Activated CD4-positive, alpha-beta T cell treated with anti-CD3 and anti-CD28 coated beads, Interleukin-2, amount 50 U/mL, for 4 hours (primary cell): ENCODE measurements around the gene MYH9.

Experiments
- DNase-seq, 2 experiments: peaks; one replicate each; pipeline ENCODE4 v3.0.0-alpha.2; 2020

The MYH9 gene

DNA sequence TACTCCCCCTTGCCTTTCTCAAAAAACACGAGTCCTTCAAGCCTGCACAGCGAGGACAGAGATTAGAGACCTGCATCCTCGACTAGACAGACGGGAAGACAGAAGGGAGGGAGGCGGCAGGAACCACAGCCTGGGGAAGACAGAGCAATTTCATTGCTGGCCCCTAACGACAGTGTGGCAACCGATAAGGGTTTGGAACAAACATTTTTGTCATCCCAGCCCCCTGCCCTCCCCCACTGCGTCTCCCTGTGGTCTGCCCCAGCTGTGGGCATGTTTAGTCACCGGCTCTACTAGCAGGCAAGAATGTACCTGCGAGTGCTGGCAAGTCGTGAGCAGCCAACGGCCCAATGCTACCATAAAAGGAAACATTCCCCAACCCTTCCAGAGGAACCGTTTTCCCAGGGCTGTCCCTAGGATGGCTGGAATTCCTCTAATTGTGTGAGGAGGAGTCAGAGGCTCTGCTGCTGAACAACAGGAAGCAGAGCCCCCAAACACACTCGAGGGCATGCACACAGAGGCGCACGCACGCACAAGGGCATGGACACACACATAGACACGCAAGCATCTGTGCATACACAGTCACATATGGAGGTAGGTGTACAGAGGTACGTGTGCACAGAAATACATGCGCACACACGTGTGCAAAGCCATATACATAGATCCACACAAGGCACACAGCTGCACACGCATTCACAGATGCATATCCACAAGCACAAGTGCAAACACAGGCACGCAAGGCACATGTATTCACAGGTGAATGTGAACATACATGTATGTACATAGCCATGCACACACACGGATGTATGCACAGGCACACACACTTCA is 58.3 kb downstream of the MYH9 start:
- DNase-seq, result peak; percentile 82 to 85

DNA sequence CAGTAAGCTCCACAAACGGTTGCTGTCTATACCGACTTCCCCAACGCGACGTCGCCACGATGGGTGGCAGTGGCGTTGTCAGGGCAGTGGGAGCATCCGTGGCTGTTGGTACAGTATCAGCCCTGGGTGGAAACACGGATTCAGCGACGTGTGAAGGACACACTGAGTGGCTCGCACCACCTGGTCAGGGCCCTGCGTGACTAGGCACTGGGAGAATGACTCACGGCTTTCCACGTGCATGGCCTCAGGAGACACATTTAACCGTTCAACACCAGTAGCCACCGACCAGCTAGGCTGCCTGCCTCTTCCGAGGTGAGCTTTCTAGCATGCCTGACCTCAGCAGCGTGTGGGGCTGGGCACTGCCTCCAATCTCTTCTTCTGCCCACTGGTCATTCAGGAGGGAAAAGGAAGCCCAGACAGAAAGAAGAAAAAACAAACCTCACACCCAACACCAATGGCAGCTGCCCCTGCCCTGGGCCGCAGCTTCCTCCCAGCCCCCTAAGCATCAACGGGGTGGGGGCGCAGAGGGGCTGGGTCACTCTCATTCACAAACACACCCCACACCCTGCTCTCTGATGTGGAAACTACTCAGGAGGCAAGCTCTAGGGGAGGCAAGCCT is 59.0 kb downstream of the MYH9 start:
- peak in 1 of 2 experiments; percentile 25 for DNase-seq

DNA sequence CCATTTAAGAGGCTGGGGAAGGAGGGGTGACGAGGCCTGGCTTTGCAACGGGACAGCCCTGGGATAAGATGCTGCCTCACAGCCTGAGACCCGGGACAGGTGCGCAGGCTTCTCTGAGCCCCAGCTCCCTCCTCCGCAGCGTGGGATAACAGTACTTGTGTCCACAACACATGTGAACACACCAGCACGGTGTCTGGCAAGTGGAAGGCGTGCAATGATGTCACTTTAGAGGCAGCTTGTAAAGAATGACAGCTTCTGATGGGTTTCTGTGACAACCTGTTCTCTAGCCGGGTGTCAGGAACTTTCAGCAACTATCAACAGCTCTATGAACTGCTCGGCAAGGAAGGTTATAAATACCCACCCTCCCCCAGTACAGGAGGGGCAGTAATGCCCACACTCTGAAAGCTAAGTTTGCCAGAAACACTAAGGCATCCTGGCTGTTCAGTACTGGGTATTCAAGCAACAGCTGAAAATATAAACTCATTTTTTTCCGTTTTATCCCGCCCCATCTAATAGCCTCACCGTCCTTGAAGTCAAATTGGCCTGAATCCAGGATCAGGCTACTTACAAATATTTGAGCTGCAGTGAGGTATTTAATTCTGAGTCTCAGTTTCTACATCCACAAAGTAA is 59.7 kb downstream of the MYH9 start:
- DNase-seq, result no peak

DNA sequence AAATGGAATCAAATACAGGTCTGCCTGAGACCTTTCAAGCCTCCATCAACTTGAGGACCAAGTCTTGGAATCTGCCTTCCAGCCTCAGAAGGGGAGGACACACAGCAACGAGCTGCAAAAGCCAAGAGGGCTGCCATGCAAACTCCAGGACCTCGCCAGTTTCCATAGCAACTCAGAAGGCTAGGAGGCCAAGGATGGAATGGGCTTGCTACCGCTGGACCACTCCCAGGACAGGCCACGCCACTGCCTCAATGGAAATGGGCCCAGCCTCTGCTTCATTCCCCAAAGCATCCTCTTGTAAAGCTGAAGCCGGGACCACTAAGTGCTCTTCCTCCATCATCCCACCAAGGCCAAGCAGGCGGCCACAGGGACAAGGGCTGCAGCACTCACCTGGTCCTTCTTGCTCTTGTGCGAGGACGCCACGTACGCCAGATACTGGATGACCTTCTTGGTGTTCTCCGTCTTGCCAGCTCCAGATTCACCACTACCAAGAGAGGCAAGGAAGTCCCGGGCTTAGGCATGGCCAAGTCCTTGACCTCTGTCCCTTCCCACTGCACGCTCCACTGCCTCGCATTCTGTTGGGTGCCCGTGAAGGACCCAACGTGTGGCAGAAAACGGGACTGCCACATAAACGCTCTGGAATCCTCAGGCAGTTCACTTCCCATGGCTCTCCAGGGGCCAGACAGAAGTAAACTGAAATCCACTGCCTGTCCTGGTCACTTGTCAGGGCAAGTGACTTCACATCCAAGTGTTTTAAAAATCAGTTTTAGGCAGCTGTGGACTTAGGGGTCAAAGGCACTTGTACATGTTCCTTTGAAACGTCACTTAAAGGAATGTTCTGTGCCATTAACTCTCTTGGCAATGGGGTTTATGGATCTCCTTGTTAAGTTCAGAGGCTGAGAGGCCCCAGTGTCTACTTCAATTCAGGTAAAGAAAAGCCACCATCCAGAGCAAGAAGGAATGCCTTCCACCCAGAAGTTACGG is 61.3 kb downstream of the MYH9 start:
- no peak for DNase-seq

DNA sequence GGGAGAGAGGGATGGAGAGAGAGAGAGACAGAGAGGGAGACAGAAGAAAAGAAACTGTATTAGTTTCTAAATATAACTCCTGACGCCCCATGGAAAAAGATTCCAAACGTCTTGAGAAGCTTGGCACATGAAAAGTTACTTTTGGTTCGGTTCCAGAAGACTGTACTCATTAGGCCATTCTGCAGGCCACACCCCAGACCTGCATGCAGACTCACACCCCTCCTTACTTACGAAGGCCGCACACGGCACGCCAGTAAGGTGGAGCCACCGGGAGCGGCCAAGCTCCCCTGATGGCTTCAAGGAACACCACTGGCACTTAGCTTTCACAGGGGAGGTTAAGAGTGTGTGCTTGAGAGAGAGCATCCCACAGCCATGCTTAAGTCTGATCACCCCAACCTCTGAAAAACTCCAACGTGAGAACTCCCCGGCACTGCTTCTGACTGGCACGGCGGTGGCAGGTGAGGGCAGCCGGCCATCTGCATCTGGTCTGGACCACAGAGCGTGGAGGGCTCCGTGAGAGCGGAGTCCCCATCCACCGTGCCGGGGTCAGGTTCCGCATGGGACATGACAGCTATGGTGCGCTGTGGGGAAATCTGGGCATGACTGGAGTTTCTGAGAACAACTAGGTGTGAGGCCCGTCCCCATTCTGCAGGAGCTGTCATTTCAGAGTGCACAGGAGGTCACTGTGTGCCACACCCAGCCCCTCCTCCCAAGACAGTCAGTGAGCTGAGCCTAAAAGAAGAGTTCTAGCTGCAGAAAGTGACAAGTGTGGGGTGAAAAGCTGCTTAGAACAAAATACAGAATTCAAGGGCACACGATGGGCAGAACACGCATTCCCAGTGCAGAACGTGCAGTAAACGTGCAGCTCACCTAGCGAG is 62.4 kb downstream of the MYH9 start:
- no peak for DNase-seq

DNA sequence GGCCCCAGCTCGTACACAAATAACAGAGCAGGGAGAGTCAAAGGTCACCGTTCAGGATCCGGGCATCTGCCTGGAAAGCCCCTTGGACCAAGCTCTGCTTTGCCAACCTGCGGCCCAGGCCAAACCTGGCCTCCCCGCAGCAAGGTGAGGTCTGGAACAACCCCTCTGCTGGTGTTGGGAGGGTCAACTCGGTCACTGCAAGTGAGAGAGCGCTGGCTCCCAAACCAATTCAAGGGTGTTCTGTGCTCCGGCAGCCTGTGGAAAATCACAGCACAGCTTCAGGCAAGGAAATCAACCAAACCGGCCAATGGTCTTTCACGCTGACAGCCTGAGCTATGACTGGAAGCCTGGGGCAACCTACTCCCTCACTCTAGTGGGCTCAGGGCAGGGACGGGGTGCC is 63.4 kb downstream of the MYH9 start:
- no peak for DNase-seq

DNA sequence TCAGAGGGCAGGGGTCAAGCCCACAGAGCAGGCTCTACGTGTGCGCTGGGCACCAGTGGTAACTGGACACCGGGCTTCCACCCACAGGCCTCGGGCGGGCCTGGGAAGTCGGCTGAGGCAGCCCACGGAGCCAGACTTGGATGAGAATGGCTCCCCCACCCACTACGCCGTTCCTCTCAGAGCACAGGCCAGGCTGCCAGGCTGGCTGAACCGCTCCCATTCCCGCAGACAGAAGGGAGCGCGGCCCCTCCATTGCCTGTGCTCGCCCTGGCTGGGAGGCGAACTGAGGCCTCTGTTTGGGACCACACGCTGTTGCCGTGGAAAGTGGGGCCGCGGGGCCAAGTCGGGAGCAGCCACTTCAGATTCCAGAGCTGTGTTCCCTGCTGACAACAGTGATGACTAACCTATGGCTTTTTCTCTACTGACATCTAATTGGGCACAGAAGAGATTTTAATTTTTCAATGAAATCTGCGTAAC is 63.9 kb downstream of the MYH9 start:
- DNase-seq, result no peak

DNA sequence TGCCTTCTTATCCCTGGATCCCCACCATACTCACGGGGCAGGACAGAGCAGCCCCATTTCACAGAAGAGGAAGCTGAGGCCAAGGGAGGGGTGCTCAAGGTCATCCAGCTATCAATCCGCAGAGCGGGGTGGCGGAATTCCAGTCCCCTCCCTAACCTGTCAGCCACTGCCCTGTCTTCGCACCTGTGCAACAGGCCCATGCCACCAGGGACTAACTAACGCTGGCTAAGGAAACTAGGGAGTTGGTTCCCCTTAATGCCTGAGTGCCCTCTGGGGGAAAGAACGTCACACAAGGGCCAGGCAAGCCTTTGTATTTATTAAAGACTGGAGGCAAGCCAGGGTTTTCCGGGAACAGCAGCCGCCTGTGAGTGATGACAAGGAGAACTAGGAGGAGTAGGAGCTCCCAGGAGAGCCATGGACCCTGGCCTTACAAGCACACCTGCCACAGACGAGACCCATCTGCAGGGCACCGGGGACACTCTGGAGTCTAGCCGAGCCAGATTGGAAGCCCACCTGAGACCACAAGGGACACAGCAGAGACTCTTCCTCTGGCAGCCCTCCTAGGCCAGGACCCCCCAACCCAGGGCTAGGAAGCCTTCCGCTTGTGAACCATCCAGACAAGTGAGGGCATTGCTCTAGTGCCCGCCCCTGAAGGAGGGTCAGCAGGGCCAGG is 64.4 kb downstream of the MYH9 start:
- no peak for DNase-seq

DNA sequence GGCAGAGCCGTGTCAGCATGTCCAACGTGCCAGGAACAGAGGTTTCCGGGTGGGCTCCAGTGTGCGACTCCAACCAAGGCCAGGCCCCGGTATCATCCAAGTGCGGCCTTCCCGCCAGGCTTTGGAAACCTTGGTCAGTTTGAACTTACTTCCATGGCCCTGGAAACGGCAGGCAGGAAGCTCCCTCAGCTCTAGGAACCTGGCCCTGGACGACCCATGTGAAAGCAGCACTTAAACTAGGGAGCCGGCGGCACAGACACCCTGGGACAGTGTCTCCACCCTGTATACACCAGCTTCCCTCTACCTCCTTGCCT is 65.2 kb downstream of the MYH9 start:
- DNase-seq, result no peak

DNA sequence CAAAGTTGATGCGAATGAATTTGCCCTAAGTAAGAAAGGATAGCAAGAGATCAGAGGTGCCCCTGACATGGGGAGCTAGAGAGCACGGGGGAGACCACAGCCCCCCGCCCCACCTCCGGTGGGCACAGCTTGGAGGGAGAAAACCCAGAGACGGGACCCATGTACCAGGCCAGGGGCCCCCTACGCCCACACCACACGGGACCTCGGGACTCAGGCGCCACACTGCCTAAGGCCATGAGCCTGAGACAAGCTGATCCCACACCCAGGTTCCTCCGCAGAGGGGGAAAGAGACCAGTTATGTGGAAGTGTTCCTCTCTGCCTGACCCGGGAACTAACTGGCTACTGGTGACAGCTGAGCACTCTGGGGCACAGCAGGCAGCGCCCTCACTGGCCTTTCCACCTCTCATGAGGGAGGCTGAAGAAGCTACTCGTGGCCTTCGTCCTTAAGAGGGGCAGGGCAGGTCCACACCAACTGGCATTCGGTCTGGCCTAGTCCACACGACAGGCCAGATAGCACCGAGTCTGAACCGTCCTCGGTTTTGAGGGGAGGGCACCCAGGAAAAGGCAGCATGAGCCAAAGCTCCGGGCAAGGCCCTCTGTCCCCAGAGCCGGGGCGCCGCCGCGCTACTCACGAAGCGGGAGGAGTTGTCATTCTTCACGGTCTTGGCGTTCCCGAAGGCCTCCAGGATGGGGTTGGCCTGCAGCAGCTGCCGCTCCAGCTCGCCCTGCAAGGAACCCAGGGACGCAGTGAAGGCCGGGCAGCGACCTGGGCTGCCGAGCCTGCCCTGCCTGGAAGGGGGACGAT is 65.8 kb downstream of the MYH9 start:
- no peak for DNase-seq

DNA sequence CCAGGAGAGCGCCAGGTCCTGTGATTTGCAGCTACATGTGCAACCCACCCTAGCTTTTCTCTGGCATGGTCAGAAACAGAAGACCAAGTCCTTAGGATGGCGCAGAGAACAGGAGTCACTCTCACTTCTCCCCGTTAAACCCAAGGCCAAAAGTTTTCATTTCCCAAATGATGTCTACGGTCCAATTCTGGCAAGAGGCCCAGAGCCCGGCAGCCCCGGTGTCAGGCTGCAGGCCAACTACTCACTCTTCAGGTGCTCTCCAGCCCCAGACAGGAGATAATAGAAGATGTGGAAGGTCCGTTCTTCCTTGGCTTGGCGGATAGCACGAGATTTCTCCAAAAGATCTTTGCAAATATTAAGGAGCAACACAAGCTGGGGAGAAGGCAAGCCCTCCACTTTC is 67.2 kb downstream of the MYH9 start:
- DNase-seq, result no peak

DNA sequence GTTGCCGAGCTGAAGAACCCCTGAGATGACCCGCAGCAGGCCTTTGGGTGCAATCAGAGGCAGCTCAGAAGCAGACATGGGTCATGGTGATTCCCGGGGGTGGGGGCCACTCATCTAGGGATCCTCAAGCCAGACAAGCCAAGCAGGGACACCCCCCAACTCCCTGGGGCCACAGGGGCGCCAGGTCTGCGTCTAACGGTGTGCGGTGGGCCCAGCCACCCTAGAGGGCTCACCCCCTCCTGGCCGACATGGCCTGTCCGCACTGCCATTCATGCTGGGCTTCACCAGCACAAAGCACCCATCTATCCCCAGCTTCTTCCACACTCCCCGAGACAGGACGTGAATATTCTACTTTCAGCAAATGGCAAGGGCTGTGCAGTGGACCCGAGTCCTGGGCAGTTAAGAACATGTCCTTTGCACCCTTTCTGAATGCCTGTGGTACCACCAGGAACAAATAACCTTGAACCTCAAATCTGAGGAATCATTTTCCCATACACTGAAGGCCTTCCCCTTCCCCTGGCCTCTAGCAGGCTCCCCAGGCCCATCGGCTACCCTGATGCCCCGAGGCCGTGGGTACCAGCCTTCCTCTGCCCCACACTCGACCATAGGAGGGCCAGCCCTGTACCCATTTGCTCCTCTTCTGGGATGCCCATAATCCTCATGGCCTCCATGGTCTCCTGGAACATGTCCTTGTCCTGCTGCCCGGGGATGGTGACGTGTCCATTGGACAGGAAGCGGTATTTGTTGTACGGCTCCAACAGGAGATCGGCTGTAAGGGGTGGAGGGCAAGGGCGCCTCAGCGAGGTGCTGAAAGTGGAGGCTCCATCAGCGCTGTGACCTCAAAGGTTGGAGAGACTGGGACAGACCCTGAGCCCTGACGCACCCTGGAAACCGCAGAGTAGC is 67.9 kb downstream of the MYH9 start:
- no peak for DNase-seq

DNA sequence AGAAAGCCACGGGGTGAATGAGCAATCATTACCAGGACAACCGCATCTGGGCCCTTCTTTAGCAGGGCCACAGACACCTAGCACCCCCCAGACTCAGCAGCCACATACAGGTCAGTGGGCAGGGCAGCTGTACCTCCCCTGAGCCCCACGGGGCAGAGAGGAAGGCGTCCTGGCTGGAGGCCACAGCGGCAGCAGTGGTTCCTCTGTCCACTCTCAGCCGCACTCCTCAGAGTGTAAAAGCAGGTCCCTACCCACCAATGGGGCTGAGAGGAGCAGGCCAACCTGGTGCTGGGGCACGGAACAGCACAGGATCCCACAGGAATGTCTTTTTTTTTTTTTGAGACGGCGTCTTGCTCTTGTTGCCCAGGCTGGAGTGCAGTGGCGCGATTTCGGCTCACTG is 69.3 kb downstream of the MYH9 start:
- DNase-seq, result no peak

DNA sequence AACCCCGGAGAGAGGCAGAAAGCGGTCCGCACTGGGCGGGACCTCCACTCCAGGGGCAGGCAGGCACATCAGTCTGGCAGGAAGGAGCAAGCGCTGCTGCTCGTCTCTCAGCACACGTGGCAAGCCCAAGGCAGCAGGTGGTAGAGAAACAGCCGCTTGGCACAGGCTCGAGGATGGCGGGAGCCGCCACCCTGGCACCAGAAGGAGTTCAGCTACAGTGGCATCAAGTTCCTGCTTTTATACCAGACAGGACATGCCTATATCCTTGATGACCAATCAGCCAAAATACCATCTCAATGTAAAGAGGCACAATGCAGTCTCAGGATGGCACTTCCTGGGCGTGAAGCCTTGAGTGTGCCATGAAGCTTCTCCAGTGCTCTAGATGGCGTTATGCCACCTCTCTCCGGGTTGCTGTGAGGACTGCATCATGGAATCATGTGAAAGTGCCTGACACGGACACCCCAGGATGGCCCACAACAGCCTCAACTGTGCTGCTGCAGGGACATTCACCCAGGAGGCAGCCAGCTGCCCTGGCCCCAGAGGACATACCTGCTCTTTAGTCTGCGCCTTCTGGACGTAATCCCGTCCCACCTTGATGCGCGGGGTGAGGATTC is 70.0 kb downstream of the MYH9 start:
- DNase-seq, result no peak

DNA sequence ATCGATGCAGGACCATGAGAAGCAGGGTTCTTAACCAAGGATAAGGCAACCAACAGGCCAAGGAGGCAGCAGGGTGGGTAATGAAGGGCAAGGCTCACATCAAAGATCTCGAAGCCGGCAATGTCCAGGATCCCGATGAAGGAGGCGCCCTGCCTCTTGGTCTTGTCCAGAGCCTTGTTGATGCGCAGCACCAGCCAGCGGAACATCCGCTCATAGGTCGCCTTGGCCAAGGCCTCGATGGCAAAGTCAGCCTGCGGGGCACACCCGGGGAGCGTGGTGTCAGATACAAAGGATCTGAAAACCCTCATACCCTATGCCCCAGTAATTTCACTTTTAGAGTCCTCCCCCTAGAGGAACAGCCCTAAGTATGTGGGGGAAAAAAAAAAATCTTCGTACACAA is 71.3 kb downstream of the MYH9 start:
- DNase-seq, result no peak

DNA sequence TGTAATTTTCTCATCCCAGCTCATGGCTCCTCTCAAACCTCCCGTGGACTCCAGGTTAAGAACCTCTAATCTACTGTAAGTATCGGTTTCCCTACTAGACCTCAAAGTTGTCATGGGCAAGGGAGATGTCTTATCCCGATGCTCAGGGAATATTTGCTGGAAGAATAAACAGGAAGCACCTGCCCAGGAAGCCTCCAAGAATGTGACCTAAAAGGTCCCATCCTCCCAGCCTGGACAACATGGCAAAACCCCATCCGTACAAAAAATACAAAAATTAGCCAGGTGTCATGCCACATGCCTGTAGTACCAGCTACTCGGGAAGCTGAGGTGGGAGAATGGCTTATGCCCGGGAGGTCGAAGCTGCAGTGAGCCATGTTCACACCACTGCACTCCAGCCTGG is 72.4 kb downstream of the MYH9 start:
- no peak for DNase-seq

DNA sequence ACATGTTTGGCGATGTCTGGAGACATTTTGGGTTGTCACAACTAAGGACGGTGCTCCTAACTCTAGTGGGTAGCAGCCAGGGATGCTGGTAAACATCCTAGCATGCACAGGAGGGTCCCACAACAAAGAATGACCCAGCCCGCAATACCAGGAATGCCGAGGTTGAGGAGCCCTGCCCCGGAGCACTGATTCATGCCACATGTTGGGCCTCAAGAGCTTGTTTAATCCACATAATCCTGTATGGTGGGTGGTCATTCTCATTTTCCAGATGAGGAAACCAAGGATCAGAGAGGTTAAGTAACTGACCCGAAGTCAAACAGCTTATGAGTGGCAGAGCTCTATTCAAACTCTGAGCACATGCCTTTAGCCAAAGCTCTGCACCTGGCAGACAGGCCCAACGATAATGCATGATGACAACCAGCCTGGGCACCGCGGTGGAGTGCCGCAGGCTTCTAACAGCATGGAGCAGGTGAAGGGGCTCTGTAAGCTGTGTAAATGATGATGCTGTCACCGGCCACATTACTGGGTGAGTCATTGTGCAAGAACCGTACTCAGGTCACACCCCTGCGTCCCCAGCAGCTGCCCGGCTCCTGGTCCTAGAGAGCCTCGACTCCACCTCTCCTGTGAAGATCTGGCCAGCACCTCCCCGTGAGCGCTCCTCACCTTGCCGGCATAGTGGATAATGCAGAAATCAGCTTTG is 76.2 kb downstream of the MYH9 start:
- DNase-seq, result no peak

DNA sequence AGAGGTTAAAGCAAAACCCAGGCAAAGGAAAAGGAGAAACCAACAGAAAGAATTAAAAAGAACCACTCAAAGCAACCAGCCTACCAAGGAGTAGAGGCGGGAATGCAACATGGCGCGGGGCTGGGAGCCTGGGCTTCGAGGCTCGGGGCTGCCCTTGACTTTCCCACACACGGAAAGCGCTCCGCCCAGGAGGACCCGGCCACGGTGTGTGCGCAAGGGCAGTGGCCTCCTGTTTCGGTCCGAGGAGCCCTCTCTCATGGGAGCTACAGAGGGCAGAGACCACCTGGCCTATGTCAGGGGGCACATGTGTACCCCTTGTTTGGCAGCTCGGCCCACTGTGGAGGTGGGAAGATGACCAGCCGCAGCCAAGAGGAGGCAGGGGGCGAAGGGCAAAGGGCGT is 78.9 kb downstream of the MYH9 start:
- DNase-seq, result no peak
